HUDEP-2 (cell line): ENCODE measurements around the gene LPP.

ENCODE experiments used
- DNase-seq, 76 experiments: peaks; one replicate each; lab custom pipeline; 2025; ENCODE audit not compliant: unreplicated experiment in 76 of 76; lab: John Stamatoyannopoulos, UW

Gene LPP

GRCh38 chr3:188135271-188135670 is 18.7 kb upstream of the LPP start:
- DNase-seq = no peak

DNA sequence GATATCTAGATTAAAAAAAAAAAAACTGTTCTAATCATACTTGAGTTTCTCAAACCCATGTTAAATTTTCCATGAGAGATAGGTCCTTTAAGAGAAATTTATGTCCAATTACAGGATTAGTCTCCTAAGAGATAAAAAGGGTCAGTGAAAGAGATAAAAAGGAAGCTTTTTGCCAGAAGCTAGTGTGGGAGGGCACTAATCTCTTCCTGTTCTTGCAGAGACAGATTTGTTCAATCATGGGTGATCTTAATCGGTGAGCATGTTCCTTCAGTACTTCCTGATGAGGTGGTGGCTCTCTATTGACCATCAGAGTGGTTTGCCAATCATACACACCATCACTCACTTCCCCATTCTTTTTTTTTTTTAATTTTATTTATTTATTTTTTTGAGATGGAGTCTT is 16.9 kb upstream of the LPP start:
- DNase-seq = no peak

DNA sequence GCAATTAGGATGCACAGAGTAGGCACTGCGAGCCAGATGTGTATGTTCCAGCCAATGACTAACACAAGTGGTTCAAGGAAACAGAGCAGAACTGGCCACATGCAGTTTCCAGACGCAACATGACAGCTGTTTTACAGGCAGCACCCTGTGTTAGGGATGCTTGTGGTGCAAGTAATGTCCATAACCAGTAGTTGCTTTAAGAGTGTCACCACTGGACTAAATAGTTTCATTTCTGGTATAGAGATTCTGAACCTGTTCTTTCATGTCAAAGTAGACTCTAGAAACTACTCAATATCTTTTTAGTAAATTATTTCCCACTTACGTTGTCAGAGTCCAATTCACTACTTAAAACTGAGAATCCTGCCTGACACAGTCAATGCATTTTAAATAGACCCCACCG is 14.5 kb upstream of the LPP start:
- DNase-seq = no peak

DNA sequence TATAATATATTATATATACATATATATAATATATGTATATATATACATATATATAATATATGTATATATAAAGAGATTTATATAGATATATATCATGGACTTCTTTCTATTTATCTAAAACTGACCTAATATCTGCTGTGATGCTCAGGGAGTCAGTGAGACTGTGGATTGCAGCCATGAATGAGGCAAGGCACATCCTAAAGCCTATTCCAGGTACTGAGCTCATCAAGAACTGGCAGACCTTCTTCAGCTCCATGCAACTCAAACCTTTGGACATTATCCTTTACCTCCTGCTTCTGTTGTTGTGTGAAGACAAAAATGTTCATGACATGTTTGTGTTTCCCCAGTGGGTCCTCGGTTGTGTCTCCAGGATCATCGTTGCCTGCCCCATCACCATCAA is 7.7 kb upstream of the LPP start:
- DNase-seq = no peak

- DNase-seq = no peak
Measured at GRCh38 chr3:188147782-188148181, 6.2 kb upstream of the LPP start.

DNA sequence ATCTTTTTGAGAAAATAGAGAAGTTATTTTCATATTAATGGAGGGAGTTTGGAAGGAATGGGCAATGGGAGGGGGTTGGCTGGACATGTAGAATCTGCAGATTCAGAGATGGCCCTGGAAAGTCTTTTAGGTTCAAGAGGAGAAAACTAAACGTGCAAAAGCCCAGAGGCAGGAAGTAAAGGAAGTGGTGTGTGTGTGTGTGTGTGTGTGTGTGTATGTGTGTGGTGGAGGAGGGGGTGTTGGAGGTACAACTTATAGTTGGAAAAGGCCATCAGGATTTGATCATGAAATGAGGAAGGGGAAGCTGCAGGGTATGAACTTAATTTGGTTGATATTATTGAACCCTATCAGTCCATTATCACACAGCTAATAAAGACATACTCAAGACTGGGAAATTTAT is 5.6 kb upstream of the LPP start:
- DNase-seq = no peak

DNA sequence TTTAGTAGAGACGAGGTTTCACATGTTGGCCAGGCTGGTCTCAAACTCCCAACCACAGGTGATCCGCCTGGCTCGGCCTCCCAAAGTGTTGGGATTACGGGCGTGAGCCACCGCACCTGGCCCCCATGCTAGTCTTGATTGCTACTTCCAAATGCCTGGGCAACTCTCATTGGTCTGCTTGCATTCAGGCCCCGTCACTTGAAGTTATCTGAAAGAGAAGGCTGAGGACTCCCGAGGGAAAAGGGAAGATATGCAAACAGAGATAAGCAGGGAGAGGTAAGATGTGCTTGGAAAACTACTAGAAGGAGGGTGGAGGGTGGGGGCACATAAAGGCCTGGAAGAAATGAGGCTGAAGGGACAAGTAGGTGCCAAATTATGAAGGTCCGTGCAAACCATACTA is 4.4 kb upstream of the LPP start:
- DNase-seq = no peak

DNA sequence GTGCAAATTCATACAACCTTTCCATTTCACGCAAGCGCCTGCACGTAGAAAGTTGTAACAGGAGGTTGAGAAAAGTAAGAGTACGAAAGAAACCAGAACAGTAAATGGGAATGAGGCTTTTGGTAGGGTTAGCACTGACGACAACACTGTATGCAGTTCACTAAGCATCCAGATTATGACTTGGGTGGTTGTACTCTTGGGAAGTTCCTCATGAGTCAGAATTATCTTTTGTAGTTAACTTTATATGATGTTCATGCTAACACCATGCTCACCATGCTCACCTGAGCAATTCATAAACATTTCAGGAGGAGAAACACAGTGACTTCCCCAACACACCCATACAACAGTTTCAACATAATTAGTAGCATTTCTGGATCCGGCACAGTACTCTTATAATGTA is 3.0 kb upstream of the LPP start:
- DNase-seq = no peak

DNA sequence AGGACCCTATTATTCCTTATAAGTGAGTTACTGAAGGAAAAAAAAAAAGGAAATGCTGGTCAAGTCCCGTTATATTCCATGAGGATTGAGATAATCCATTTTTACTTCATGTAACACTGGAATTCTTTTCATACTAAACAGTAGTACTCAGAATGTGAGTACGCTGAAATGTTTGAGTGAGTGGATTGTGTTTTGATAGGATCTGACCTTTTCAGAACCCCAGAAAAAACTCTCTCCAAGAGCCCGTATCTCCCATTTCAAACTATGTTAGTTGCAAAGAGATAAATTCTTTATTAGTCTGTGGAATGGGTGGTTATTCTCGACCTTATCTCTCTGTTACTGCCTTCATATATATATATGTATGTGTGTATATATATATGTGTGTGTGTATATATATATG is 2.5 kb upstream of the LPP start:
- DNase-seq = no peak

GRCh38 chr3:188152660-188153436 is 1.1 kb upstream of the LPP start:
- no peak for DNase-seq

- peak in 3 of 76 experiments; percentile 9 to 27 (median 9) for DNase-seq
Measured at GRCh38 chr3:188153437-188154013, 432 bp upstream of the LPP start.

GRCh38 chr3:188154809-188155574 is 1.0 kb downstream of the LPP start:
- DNase-seq = no peak

- no peak for DNase-seq
Measured at GRCh38 chr3:188156056-188156455, 2.1 kb downstream of the LPP start.

DNA sequence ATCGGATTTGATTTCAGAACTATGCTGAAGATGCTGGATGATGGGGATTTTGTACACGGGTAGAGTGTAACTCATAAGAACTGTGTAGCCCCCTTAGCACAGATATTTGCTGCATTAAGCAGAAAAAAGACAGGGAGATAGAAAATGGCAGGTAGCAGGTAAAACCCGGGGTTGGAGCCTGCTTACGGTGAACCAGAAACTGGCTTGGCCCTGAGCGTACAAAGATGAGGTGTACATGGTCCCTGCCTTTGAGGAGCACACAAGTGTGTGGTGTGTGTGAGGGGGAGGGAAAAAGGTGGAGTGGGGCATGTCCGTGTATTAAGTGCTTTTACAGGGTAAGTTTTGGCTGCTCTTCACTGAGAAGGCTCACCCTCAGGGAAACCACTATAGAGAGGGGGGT is 3.5 kb downstream of the LPP start:
- no peak for DNase-seq

DNA sequence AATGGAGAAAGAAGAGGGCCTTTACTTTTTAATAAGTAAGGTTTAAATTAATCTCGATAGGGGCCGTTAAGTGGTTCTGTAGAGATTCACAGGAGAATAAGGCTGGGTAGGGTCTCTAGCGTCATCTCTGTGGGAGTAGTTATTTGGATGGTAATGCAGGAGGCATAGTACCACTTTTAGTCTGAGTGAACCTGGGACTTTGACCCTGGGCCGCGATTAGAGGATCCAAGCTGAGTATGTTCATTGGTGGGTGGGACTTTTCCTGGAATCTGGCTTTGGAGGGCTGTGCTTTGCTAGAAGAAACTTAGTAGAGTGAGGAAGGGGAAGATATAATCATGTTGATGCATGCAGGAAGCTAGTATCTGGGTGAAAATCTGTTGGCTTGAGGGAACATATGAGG is 4.0 kb downstream of the LPP start:
- DNase-seq = no peak

- DNase-seq = no peak
Measured at GRCh38 chr3:188158731-188159310, 4.9 kb downstream of the LPP start.

- no peak for DNase-seq
Measured at GRCh38 chr3:188160751-188161150, 6.8 kb downstream of the LPP start.

- no peak for DNase-seq
Measured at GRCh38 chr3:188164248-188164687, 10.3 kb downstream of the LPP start.

GRCh38 chr3:188165596-188165995 is 11.6 kb downstream of the LPP start:
- peak in 1 of 76 experiments; percentile 7 for DNase-seq

- DNase-seq = no peak
Measured at GRCh38 chr3:188166441-188166840, 12.5 kb downstream of the LPP start.

DNA sequence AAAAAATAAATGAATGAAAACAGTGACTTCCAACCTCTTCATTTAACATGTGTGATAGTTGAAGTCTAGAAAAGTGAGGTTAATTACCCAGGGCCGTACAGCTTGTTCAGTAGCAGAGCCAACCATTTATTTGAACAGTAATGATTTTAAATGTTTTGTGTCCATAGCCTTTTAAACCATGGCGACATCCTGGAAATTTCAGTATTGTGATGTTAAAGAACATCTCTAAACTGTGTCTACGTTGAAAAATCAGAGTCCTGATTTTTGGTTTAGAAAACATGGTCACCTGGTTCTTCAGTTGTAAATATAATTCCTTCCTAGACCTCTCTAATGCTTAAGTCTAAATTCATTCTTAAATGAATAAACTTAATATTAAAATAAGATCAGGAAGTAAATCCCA is 14.2 kb downstream of the LPP start:
- DNase-seq = no peak
